CD14-positive monocyte (primary cell): ENCODE data around the gene ELP6. TPM values are rescaled to one million over a fixed set of nuclear protein-coding genes. Genes with fewer than 3 reads are reported as not detected.
A peak's percentile ranks its signal among the peaks of the same experiment; 100 is the strongest.

Source experiments
- DNase-seq, 3 donors: peaks; one replicate each; pipeline ENCODE4 v3.0.0-alpha.2; 2011 to 2022
- H2AFZ ChIP-seq: 2 replicates; pipeline ENCODE4 v1.6.0; 2012; ENCODE audit warnings: mild to moderate bottlenecking, low read depth, low read length, inconsistent platforms; ENCODE audit not compliant: insufficient read depth, poor library complexity, severe bottlenecking
- H3K27ac ChIP-seq, 2 donors: 1 replicate in 1 of 2; 2 replicates in 1 of 2; pipeline ENCODE4 v1.5.1; 2012 to 2013; ENCODE audit warnings: low read length in 2 of 2, control low read depth in 1 of 2, inconsistent platforms in 1 of 2, low read depth in 1 of 2, mild to moderate bottlenecking in 1 of 2
- H3K27me3 ChIP-seq, 2 donors: one replicate each; pipeline versions ENCODE4 v1.6.0 to v1.6.1; 2011 to 2013; ENCODE audit warnings: low read length in 2 of 2; ENCODE audit not compliant: control insufficient read depth in 2 of 2, insufficient read depth in 2 of 2
- H3K36me3 ChIP-seq, 2 donors: replicated peaks in 1 of 2; 1 replicate in 1 of 2; 2 replicates in 1 of 2; pipeline versions ENCODE4 v1.5.1 to v1.6.1; 2012 to 2013; ENCODE audit warnings: low read length in 2 of 2, control low read depth in 1 of 2, inconsistent platforms in 1 of 2, mild to moderate bottlenecking in 1 of 2; ENCODE audit not compliant: insufficient read depth in 2 of 2, control insufficient read depth in 1 of 2
- H3K4me1 ChIP-seq, 2 donors: 1 replicate in 1 of 2; 2 replicates in 1 of 2; pipeline versions ENCODE4 v1.5.1 to v1.6.1; 2012 to 2013; ENCODE audit warnings: low read length in 2 of 2, control low read depth in 1 of 2, inconsistent platforms in 1 of 2, mild to moderate bottlenecking in 1 of 2, moderate library complexity in 1 of 2; ENCODE audit not compliant: insufficient read depth in 2 of 2, control insufficient read depth in 1 of 2
- H3K4me2 ChIP-seq: replicated peaks from 2 replicates; pipeline ENCODE3; 2012; ENCODE audit warnings: low read length, moderate library complexity, mild to moderate bottlenecking; ENCODE audit not compliant: poor library complexity, severe bottlenecking; ENCODE audit errors: extremely low read depth
- H3K4me3 ChIP-seq, 3 experiments: fragments of 200-600 bp in 1 of 3; sonication (generic) in 1 of 3; replicated peaks in 1 of 3; 1 replicate in 2 of 3; 2 replicates in 1 of 3; pipeline ENCODE4 v1.5.1; 2011 to 2013; ENCODE audit warnings: low read length in 3 of 3, mild to moderate bottlenecking in 3 of 3, control low read depth in 2 of 3, low read depth in 2 of 3, inconsistent platforms in 1 of 3, moderate library complexity in 1 of 3
- H3K79me2 ChIP-seq: 2 replicates; pipeline ENCODE4 v1.6.0; 2012; ENCODE audit warnings: mild to moderate bottlenecking, control low read depth, inconsistent platforms, low read length, moderate library complexity; ENCODE audit not compliant: insufficient read depth
- H3K9ac ChIP-seq: 2 replicates; pipeline ENCODE4 v1.6.0; 2017; ENCODE audit warnings: low read length, mild to moderate bottlenecking; ENCODE audit not compliant: insufficient read depth, poor library complexity, severe bottlenecking
- H3K9me3 ChIP-seq, 2 donors: replicated peaks in 1 of 2; 1 replicate in 1 of 2; 2 replicates in 1 of 2; pipeline versions ENCODE4 v1.5.1 to v1.6.1; 2012 to 2013; ENCODE audit warnings: low read length in 2 of 2, control low read depth in 1 of 2; ENCODE audit not compliant: control insufficient read depth in 1 of 2, insufficient read depth in 1 of 2
- H4K20me1 ChIP-seq: 2 replicates; pipeline ENCODE4 v1.6.0; 2012; ENCODE audit warnings: mild to moderate bottlenecking, low read length, control low read depth, moderate library complexity; ENCODE audit not compliant: insufficient read depth
- H3K27ac Mint-ChIP-seq, 7 donors: one replicate each; pipeline ENCODE4 v1.8.0; 2020; ENCODE audit warnings: mild to moderate bottlenecking in 7 of 7, mixed read lengths in 7 of 7, moderate library complexity in 6 of 7, inconsistent platforms in 2 of 7
- H3K27me3 Mint-ChIP-seq, 3 donors: one replicate each; pipeline ENCODE4 v1.8.0; 2021 to 2022; ENCODE audit warnings: low read depth in 3 of 3, mild to moderate bottlenecking in 3 of 3, mixed read lengths in 3 of 3, moderate library complexity in 3 of 3, inconsistent platforms in 1 of 3
- H3K36me3 Mint-ChIP-seq, 2 donors: one replicate each; pipeline ENCODE4 v1.8.0; 2020; ENCODE audit warnings: mixed read lengths in 2 of 2, inconsistent platforms in 1 of 2, mild to moderate bottlenecking in 1 of 2
- H3K4me1 Mint-ChIP-seq: one replicate; pipeline ENCODE4 v1.8.0; 2020; ENCODE audit warnings: mild to moderate bottlenecking, mixed read lengths
- H3K4me3 Mint-ChIP-seq, 2 donors: one replicate each; pipeline ENCODE4 v1.8.0; 2020; ENCODE audit warnings: mild to moderate bottlenecking in 2 of 2, mixed read lengths in 2 of 2, moderate library complexity in 1 of 2
- H3K9me3 Mint-ChIP-seq, 7 donors: one replicate each; pipeline ENCODE4 v1.8.0; 2020 to 2022; ENCODE audit warnings: mixed read lengths in 7 of 7, mild to moderate bottlenecking in 6 of 7, moderate library complexity in 6 of 7, inconsistent platforms in 2 of 7
- WGBS: methylation state at CpG from one replicate; pipeline ENCODE4 v1.1.5; 2013; ENCODE audit warnings: missing lambda C conversion rate; ENCODE audit not compliant: insufficient coverage; 5-methylcytosine and 5-hydroxymethylcytosine counted together
- intact Hi-C, 2 donors: fragments of 100-400 bp; cut with micrococcal nuclease; formaldehyde crosslinking; loops; one replicate each; pipeline versions ENCODE4 v1.15.0 to v1.15.1; 2023
- polyA plus RNA-seq, 3 donors: library from polyadenylated mRNA; depleted of rRNA in 1 of 3; unstranded in 2 of 3; stranded (reverse) in 1 of 3; fragments of 300-500 nt in 2 of 3; fragments of >200 nt in 1 of 3; fragmentation: Illumina TruSeq in 2 of 3; gene quantifications; 1 replicate in 2 of 3; 2 replicates in 1 of 3; pipeline ENCODE4 v1.2.3, GENCODE V29; 2012 to 2021
- TF ChIP-seq, protein P1 (sequence below): fragments of 200-600 bp; IDR thresholded peaks from one replicate; pipeline ENCODE4 v1.8.0; 2022; ENCODE audit warnings: antibody characterized with exemption, mild to moderate bottlenecking

The ELP6 gene
- polyA plus RNA-seq, 3 donors: 14.0 to 18.3 (median 14.9) TPM

DNA sequence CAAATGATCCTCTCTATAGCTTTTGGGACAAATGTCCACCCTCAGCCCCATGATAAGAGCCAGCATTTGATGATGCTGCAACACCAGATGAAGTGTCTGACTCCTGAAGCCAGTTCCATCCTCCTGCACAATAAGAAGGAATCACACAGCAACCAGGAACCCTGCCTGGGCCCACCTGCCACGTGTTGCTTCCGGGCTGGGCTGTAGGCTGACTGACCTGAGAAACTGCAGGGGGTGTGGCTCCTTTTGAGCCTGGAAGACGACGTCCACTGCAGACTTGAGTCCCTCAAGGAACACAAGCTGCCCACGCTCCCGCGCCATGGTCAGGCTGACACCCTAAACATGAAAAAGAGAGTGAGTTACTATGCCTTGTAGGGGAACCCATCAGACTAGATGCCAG is 9.4 kb downstream of the ELP6 start:
- H3K36me3 ChIP-seq: peaks cover 51 to 74% of the 10 kb centered on the region in 2 donors
- H3K27ac ChIP-seq: no peak overlapping the region
- H3K36me3 Mint-ChIP-seq: peaks cover 67 to 83% of the 10 kb centered on the region in 2 donors
- TF ChIP-seq, protein P1, sequence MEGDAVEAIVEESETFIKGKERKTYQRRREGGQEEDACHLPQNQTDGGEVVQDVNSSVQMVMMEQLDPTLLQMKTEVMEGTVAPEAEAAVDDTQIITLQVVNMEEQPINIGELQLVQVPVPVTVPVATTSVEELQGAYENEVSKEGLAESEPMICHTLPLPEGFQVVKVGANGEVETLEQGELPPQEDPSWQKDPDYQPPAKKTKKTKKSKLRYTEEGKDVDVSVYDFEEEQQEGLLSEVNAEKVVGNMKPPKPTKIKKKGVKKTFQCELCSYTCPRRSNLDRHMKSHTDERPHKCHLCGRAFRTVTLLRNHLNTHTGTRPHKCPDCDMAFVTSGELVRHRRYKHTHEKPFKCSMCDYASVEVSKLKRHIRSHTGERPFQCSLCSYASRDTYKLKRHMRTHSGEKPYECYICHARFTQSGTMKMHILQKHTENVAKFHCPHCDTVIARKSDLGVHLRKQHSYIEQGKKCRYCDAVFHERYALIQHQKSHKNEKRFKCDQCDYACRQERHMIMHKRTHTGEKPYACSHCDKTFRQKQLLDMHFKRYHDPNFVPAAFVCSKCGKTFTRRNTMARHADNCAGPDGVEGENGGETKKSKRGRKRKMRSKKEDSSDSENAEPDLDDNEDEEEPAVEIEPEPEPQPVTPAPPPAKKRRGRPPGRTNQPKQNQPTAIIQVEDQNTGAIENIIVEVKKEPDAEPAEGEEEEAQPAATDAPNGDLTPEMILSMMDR: no peak
- no peak overlapping the region for H3K4me2 ChIP-seq
- no peaks in the 10 kb centered on the region for H3K9me3 ChIP-seq
- no peaks in the 10 kb centered on the region for H4K20me1 ChIP-seq
- H3K4me1 ChIP-seq: no peaks in the 10 kb centered on the region
- WGBS: 93% methylated on average over 7 of the region's 7 CpGs
- intact Hi-C loops: no loop called here
- H3K4me1 Mint-ChIP-seq: no peaks in the 10 kb centered on the region
- no peak overlapping the region for H2AFZ ChIP-seq
- H3K27me3 Mint-ChIP-seq: peaks cover 0 to 1% (median 0%) of the 10 kb centered on the region in 3 donors
- no peak overlapping the region for H3K4me3 ChIP-seq
- no peak overlapping the region for H3K9ac ChIP-seq
- H3K4me3 Mint-ChIP-seq: peak overlapping the region in 1 of 2 donors; percentile 9
- H3K27ac Mint-ChIP-seq: peak overlapping the region in 1 of 7 donors; percentile 58
- no peaks in the 10 kb centered on the region for H3K9me3 Mint-ChIP-seq
- H3K27me3 ChIP-seq: no peaks in the 10 kb centered on the region
- H3K79me2 ChIP-seq: no peaks in the 10 kb centered on the region
- no peak for DNase-seq

DNA sequence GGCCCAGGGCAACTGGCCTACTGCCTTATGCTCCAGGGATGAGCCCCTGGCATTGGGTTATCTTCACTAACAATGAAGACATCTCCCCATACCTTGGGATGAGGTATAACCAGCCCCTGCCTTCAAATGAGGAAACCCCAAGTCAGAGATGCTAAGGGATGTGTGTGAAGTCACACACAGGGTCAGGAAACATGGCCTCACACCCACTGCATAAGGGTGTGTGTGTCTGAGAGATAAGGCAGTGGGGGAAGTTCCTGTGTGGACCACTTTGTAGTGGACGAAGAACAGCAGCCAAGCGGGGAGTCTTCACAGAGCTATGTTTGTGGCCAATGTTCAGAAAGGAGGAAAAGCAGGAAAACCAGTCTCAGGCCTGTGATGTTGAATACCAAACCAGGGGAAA is 10.5 kb downstream of the ELP6 start:
- Histone ChIP-seq H3K4me2 (no peak overlapping the region), H3K27ac (no peak overlapping the region), H3K79me2 (no peaks in the 10 kb centered on the region), H4K20me1 (no peaks in the 10 kb centered on the region), H3K9me3 (no peaks in the 10 kb centered on the region), H3K4me1 (no peaks in the 10 kb centered on the region), H3K27me3 (no peaks in the 10 kb centered on the region), H3K4me3 (no peak overlapping the region), H2AFZ (no peak overlapping the region), H3K9ac (no peak overlapping the region), H3K36me3 (peaks cover 60 to 74% of the 10 kb centered on the region in 2 donors)
- Mint-ChIP-seq H3K4me3 (no peak overlapping the region), H3K27me3 (peaks cover 0 to 1% (median 0%) of the 10 kb centered on the region in 3 donors), H3K9me3 (no peaks in the 10 kb centered on the region), H3K36me3 (peaks cover 67 to 83% of the 10 kb centered on the region in 2 donors), H3K27ac (no peak overlapping the region), H3K4me1 (no peaks in the 10 kb centered on the region)
- intact Hi-C loops: no loop called here
- TF ChIP-seq, protein P1: no peak
- WGBS: 86% methylated on average over 2 of the region's 2 CpGs
- DNase-seq: no peak
